GM23248 (cell line): Measurements from ENCODE around the gene KCNK17. TPM values are rescaled to one million over a fixed set of nuclear protein-coding genes. Genes with fewer than 3 reads are reported as not detected.

Experiments used
- DNase-seq: peaks from one replicate; pipeline ENCODE4 v3.0.0-alpha.2; 2015
- H2AFZ ChIP-seq: fragments of 200-600 bp; sonication (generic); 2 replicates; pipeline ENCODE4 v1.6.1; 2016; ENCODE audit warnings: antibody characterized with exemption
- H3F3A ChIP-seq: fragments of 200-600 bp; sonication (generic); 2 replicates; pipeline ENCODE4 v1.6.1; 2016; ENCODE audit warnings: mild to moderate bottlenecking, antibody characterized with exemption, mixed run types; ENCODE audit not compliant: insufficient read depth
- H3K27ac ChIP-seq: fragments of 200-600 bp; sonication (generic); 2 replicates; pipeline ENCODE4 v1.5.1; 2016; ENCODE audit warnings: mild to moderate bottlenecking
- H3K27me3 ChIP-seq: fragments of 200-600 bp; sonication (generic); replicated peaks from 2 replicates; pipeline ENCODE4 v1.6.1; 2016; ENCODE audit warnings: mild to moderate bottlenecking; ENCODE audit not compliant: insufficient read depth
- H3K36me3 ChIP-seq: fragments of 200-600 bp; sonication (generic); 2 replicates; pipeline ENCODE4 v1.6.1; 2016; ENCODE audit warnings: low read depth, mild to moderate bottlenecking
- H3K4me1 ChIP-seq: fragments of 200-600 bp; sonication (generic); 2 replicates; pipeline ENCODE4 v1.6.1; 2016; ENCODE audit warnings: mild to moderate bottlenecking; ENCODE audit not compliant: insufficient read depth
- H3K4me2 ChIP-seq: fragments of 200-600 bp; sonication (generic); one replicate; pipeline ENCODE4 v1.6.1; 2016; ENCODE audit warnings: mild to moderate bottlenecking; ENCODE audit not compliant: unreplicated experiment
- H3K4me3 ChIP-seq: fragments of 200-600 bp; sonication (generic); 2 replicates; pipeline ENCODE4 v1.5.1; 2016; ENCODE audit warnings: mild to moderate bottlenecking
- H3K79me2 ChIP-seq: fragments of 200-600 bp; sonication (generic); 2 replicates; pipeline ENCODE4 v1.6.1; 2016; ENCODE audit warnings: mild to moderate bottlenecking; ENCODE audit not compliant: insufficient read depth
- H3K9ac ChIP-seq: fragments of 200-600 bp; sonication (generic); 2 replicates; pipeline ENCODE4 v1.6.1; 2016; ENCODE audit warnings: mild to moderate bottlenecking
- H3K9me2 ChIP-seq: fragments of 200-600 bp; sonication (generic); 2 replicates; pipeline ENCODE4 v1.6.1; 2016; ENCODE audit warnings: mixed run types, mild to moderate bottlenecking, moderate library complexity; ENCODE audit not compliant: insufficient read depth
- H3K9me3 ChIP-seq: fragments of 200-600 bp; sonication (generic); one replicate; pipeline ENCODE4 v1.6.1; 2017; ENCODE audit warnings: low read depth
- H4K20me1 ChIP-seq: fragments of 200-600 bp; sonication (generic); 2 replicates; pipeline ENCODE4 v1.6.0; 2016; ENCODE audit not compliant: insufficient read depth
- EZH2 ChIP-seq: fragments of 200-600 bp; sonication (generic); IDR thresholded peaks from 2 replicates; pipeline ENCODE4 v1.6.1; 2018; ENCODE audit warnings: antibody characterized with exemption, mild to moderate bottlenecking; ENCODE audit not compliant: insufficient read depth, poor library complexity, severe bottlenecking
- EZH2phosphoT487 ChIP-seq: fragments of 200-600 bp; sonication (generic); IDR thresholded peaks from 2 replicates; pipeline ENCODE4 v1.6.1; 2018; ENCODE audit warnings: antibody characterized with exemption, moderate library complexity, mild to moderate bottlenecking, low read depth; ENCODE audit not compliant: insufficient read depth
- WGBS, 2 experiments: methylation state at CpG; one replicate each; pipeline ENCODE4 v1.1.6; 2015 to 2017; ENCODE audit warnings: low lambda C conversion rate in 2 of 2, low coverage in 1 of 2; ENCODE audit errors: missing lambda C conversion rate in 2 of 2; 5-methylcytosine and 5-hydroxymethylcytosine counted together
- in situ Hi-C: fragments of 300-500 bp; cut with MboI; formaldehyde crosslinking; loops from 2 replicates; pipeline ENCODE4 v1.15.0; 2020
- polyA plus RNA-seq: library from polyadenylated mRNA; unstranded; fragments of >200 nt; fragmentation: Nextera tagmentation; extraction: Ambion mirVana; gene quantifications from 2 replicates; pipeline ENCODE4 v1.2.1, GENCODE V29; 2016
- total RNA-seq: library from RNA; depleted of rRNA; stranded (reverse); fragments of >200 nt; shearing (Covaris generic); gene quantifications from 2 replicates; pipeline ENCODE4 v1.2.3, GENCODE V29; 2014; rRNA removed

Gene KCNK17, protein sequence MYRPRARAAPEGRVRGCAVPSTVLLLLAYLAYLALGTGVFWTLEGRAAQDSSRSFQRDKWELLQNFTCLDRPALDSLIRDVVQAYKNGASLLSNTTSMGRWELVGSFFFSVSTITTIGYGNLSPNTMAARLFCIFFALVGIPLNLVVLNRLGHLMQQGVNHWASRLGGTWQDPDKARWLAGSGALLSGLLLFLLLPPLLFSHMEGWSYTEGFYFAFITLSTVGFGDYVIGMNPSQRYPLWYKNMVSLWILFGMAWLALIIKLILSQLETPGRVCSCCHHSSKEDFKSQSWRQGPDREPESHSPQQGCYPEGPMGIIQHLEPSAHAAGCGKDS
- total RNA-seq = not detected in 2 replicates
- not detected in 2 replicates for polyA plus RNA-seq

DNA sequence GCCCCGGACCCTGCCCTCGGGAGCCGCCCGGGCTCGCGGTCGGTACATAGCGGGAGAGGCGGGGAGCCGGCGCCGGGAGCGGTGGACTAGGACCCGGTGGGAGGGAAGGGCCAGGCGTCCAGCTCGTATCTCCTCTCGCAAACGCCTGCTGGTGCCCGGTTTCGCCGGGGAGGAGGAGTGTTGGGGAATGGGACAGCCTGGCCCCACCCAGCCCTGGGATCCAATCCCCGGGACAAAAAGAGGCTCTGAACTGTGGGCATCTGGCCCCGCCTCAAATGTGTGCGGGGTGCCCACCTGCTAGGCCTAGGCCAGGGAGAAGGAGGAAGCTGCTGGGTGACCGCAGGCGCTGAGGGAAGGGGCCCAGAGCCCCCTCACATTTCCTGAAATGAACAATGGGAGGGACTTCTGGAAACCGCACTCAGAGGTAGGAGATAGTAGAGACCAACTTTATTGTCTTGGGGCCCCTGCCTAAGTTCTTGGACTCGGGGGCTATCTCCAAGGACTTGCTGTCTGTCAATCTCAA, at the start of gene KCNK17:
Gene KCNK17, minus strand, starts transcription at position 147 of the 523 bp plus-strand sequence. Its CDS starts 99 bp downstream, at position 48.
- Histone ChIP-seq H3K79me2 (no peaks in the 10 kb centered on the region), H4K20me1 (no peaks in the 10 kb centered on the region), H3K9me2 (no peaks in the 10 kb centered on the region), H3K27me3 (peaks cover 47% of the 10 kb centered on the region; the same call in 1 of the 2 replicates), H3K9me3 (no peaks in the 10 kb centered on the region), H3K27ac (no peak within 1 kb of the TSS), H3K4me3 (no peak within 1 kb of the TSS), H3K4me1 (no peaks in the 10 kb centered on the region), H3K9ac (no peak within 1 kb of the TSS), H3F3A (no peaks in the 10 kb centered on the region), H3K36me3 (no peaks in the 10 kb centered on the region), H2AFZ (no peak within 1 kb of the TSS), H3K4me2 (no peak within 1 kb of the TSS)
- WGBS, 2 experiments = 13 to 22% methylated on average over 21 to 27 of the region's 28 CpGs
- DNase-seq = no peak
- in situ Hi-C loops = no loop called here
- TF ChIP-seq EZH2phosphoT487 (no peak), EZH2 (no peak)

DNA sequence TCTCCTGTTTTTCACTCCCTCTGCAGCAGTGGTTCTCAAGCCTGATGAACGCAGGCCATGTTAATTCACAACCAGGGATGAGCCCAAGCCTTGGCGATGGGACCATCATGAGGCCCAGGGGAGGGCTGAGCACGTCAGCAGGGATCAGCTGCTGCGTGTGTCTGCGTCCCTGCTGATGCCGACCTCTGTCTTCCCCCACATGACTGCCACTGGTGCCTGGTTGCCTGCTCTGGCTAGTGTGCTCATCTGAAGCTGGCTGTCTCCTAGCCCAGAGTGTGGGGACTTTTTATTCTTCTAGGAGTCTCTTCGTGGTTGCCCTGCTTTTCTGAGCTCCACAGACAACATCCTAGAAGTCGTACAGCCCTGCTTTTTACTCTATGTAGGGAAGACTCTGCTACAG, 49.1 kb upstream of the KCNK17 start:
- Histone ChIP-seq H3K9me3 (no peaks in the 10 kb centered on the region), H3K36me3 (no peaks in the 10 kb centered on the region), H3K4me3 (no peak overlapping the region), H3K9ac (no peak overlapping the region), H3K27ac (no peak overlapping the region), H3K9me2 (no peaks in the 10 kb centered on the region), H3K4me2 (no peak overlapping the region), H3F3A (no peaks in the 10 kb centered on the region), H3K4me1 (peaks cover 12% of the 10 kb centered on the region), H2AFZ (no peak overlapping the region), H3K27me3 (no peaks in the 10 kb centered on the region), H4K20me1 (no peaks in the 10 kb centered on the region), H3K79me2 (no peaks in the 10 kb centered on the region)
- in situ Hi-C loops = loop anchor here (10.0 to 25.0 kb wide), 2 partner anchors 952 to 1474 kb away; no protein-coding TSS in a partner anchor
- no peak for TF ChIP-seq EZH2phosphoT487
- TF ChIP-seq EZH2 = no peak
- DNase-seq = no peak
- WGBS, 2 experiments = 92% methylated on average over 8 of the region's 8 CpGs

GRCh38 chr6:39362487-39362865, 48.3 kb upstream of the KCNK17 start:
- H2AFZ ChIP-seq = peak overlapping the region; percentile 90

DNA sequence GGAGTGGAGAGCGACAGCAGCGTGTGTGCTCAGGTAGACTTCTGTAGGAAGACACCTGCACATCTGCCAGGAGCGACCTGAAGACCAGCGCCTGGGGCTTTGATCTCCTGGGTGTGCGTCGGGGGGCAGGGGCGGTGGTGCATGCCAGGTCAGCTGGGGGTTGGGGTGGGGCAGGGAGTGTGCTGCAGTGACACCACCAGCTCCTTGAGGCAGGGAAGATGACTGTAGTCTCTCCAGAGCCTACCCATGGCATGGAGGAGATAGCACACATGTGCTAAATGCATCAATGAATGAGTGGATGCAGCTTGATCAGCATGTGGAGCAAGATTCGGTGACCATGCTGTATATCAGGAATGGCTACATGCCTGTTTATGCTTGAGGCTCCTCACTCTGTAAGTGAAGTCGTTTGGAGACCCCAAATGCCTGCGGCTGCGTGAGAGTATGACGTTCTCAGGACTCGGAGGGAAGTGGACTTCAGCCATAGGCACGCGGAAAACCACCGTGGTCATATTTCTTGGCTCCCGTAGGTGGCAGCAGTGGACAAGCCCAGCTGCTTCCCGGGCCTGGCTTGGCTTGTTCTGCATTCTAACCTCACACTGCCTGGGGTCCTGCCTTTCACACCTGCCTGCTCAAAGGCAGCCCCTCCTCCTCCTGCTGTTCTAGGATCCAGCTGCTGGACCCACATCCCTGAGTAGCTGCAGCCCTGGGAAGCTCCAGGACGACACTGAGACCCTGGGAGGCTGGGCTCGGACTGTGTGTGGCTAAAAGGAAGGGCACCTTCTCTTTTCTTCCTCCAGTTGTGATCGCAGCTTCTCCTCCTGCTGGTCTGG, 47.7 kb upstream of the KCNK17 start:
- H4K20me1 ChIP-seq = no peaks in the 10 kb centered on the region
- H3K4me2 ChIP-seq = peak overlapping the region; percentile 71
- no peaks in the 10 kb centered on the region for H3F3A ChIP-seq
- peak overlapping the region; percentile 90 for H2AFZ ChIP-seq
- peaks cover 12% of the 10 kb centered on the region for H3K4me1 ChIP-seq
- peak; percentile 86 for DNase-seq
- no peaks in the 10 kb centered on the region for H3K9me2 ChIP-seq
- no peaks in the 10 kb centered on the region for H3K9me3 ChIP-seq
- H3K79me2 ChIP-seq = no peaks in the 10 kb centered on the region
- H3K36me3 ChIP-seq = no peaks in the 10 kb centered on the region
- no peak for TF ChIP-seq EZH2phosphoT487
- no peak for TF ChIP-seq EZH2
- no peak overlapping the region for H3K9ac ChIP-seq
- in situ Hi-C loops = loop anchor here (10.0 to 25.0 kb wide), 2 partner anchors 953 to 1475 kb away; no protein-coding TSS in a partner anchor
- 26 to 28% methylated on average over 21 of the region's 21 CpGs for WGBS, 2 experiments
- no peak overlapping the region for H3K4me3 ChIP-seq
- no peaks in the 10 kb centered on the region for H3K27me3 ChIP-seq
- no peak overlapping the region for H3K27ac ChIP-seq

More at GRCh38 chr6:39362487-39362865, 48.3 kb upstream of the KCNK17 start:
- in situ Hi-C loops = loop anchor here (10.0 to 25.0 kb wide), 2 partner anchors 952 to 1475 kb away; no protein-coding TSS in a partner anchor
- Histone ChIP-seq H3K79me2 (no peaks in the 10 kb centered on the region), H3K9ac (no peak overlapping the region), H3K4me2 (peak overlapping the region; percentile 71), H3F3A (no peaks in the 10 kb centered on the region), H3K4me1 (peaks cover 12% of the 10 kb centered on the region), H3K27ac (no peak overlapping the region), H3K36me3 (no peaks in the 10 kb centered on the region), H3K9me2 (no peaks in the 10 kb centered on the region), H3K9me3 (no peaks in the 10 kb centered on the region), H3K4me3 (no peak overlapping the region), H3K27me3 (no peaks in the 10 kb centered on the region), H4K20me1 (no peaks in the 10 kb centered on the region)
- WGBS, 2 experiments = 2 to 7% methylated on average over 3 of the region's 3 CpGs
- peak; percentile 70 for DNase-seq
- TF ChIP-seq EZH2phosphoT487 = no peak
- TF ChIP-seq EZH2 = no peak
